Measurements from ENCODE around the gene MYO16. TPM values are rescaled to one million over a fixed set of nuclear protein-coding genes. Genes with fewer than 3 reads are reported as not detected.

MYO16 gene
- total RNA-seq, 1 donor from 2014 or later = 0.49 TPM

DNA sequence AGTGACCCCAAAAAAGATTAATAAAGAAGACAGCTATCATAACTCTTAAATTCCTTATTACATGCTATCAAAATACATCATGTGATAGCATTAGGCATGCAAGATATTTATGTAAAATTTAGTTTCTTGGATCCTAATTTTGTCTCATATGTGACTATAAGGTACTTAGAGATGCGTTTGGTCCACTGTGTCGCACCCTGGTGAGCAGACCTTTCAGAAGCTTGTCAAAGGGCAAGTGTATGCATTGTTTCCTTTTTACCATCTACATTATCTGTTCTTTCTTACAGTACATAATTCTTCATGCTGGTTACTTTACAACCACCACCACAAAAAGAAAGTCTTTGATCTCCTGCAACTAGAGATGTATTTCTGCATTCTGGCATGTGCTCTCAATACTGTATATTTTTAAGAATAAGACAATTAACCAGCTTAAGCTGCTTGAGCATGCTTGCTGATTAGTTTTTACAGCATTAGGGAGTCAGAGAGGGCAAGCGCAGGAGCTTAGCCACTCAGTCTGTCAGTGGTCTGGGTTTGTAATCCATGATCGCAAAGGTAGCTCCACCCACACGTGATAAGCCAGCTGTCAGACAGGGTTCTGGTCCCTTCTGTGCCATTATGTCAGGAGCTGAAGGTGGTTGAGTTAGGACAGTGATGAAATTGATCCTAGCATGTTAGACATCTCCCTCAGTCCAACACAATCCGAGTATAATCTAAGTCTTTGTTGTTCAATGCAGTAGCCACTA lies 500.9 kb downstream of the MYO16 start:
- no peak for TF ChIP-seq POLR2AphosphoS5 (IDR thresholded peaks at IDR 0.05; ENCODE audit: insufficient read depth in 1 of 2, low read depth in 1 of 2)
- no peak for TF ChIP-seq POLR2A (IDR thresholded peaks at IDR 0.05)
- TF ChIP-seq, protein P1, sequence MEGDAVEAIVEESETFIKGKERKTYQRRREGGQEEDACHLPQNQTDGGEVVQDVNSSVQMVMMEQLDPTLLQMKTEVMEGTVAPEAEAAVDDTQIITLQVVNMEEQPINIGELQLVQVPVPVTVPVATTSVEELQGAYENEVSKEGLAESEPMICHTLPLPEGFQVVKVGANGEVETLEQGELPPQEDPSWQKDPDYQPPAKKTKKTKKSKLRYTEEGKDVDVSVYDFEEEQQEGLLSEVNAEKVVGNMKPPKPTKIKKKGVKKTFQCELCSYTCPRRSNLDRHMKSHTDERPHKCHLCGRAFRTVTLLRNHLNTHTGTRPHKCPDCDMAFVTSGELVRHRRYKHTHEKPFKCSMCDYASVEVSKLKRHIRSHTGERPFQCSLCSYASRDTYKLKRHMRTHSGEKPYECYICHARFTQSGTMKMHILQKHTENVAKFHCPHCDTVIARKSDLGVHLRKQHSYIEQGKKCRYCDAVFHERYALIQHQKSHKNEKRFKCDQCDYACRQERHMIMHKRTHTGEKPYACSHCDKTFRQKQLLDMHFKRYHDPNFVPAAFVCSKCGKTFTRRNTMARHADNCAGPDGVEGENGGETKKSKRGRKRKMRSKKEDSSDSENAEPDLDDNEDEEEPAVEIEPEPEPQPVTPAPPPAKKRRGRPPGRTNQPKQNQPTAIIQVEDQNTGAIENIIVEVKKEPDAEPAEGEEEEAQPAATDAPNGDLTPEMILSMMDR (IDR thresholded peaks at IDR 0.05) = no peak
- H3K4me3 ChIP-seq = no peak overlapping the region
- intact Hi-C loops (cut with DNase I) = no loop called here
- H3K9me3 ChIP-seq = no peaks in the 10 kb centered on the region
- no peaks in the 10 kb centered on the region for H3K4me1 ChIP-seq
- H3K27me3 ChIP-seq = no peaks in the 10 kb centered on the region
- DNase-seq (ENCODE audit: extremely low spot score in 2 of 2) = no peak
- no peak overlapping the region for H3K27ac ChIP-seq
- no peaks in the 10 kb centered on the region for H3K36me3 ChIP-seq

DNA sequence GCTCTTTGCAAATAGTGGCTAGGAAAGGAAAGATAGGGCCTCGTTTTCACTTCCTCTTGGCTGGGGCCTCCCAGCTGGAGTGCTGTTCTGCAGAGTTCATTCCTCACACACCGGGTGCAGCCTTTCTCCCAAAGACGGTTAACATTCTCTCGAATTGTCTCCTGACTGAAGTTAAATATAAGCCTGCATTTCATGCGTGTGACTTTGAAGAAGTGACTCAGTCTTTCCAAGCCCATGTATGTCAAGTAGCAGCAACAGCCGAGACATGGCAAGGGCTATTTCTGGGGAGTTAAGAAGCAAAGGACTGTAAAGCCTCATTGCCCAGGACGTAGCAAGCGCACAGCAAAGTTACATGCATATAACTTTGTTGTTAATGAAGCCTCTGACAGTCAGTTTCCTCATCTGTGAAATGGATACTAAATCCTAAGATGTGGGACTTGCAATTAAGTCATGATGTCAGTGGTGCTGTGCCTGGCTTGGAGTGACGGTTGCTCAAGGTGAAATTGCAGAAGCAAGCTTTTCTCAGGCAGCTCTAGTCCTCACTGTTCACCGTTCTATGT lies 502.4 kb downstream of the MYO16 start:
- DNase-seq (ENCODE audit: extremely low spot score in 2 of 2) = no peak
- no peaks in the 10 kb centered on the region for H3K27me3 ChIP-seq
- intact Hi-C loops (cut with DNase I) = no loop called here
- no peak overlapping the region for H3K27ac ChIP-seq
- no peaks in the 10 kb centered on the region for H3K36me3 ChIP-seq
- no peaks in the 10 kb centered on the region for H3K9me3 ChIP-seq
- H3K4me3 ChIP-seq = no peak overlapping the region
- TF ChIP-seq, protein P1 (IDR thresholded peaks at IDR 0.05) = no peak
- no peaks in the 10 kb centered on the region for H3K4me1 ChIP-seq

DNA sequence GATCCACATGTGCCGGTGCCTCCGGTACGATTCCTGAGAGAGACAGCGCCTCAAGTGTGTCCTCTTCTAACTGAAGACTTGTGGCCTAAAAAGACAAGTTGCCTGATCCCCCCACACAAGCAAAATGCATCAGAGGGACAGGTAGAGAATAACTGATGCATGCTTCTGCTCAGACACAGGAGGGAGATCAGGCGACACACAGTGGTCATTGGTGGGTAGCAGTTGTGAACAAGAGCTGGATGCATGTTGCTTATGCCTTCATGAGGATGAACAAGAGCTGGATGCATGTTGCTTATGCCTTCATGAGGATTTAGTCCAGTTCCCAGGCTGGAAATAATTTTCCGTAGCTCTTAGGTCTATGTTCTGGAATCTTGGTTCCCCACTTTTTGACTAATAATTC lies 505.6 kb downstream of the MYO16 start:
- Histone ChIP-seq H3K27me3 (no peaks in the 10 kb centered on the region), H3K27ac (no peak overlapping the region), H3K4me3 (no peak overlapping the region), H3K36me3 (no peaks in the 10 kb centered on the region), H3K4me1 (no peaks in the 10 kb centered on the region), H3K9me3 (no peaks in the 10 kb centered on the region)
- TF ChIP-seq, protein P1 (IDR thresholded peaks at IDR 0.05) = no peak
- no peak for TF ChIP-seq POLR2AphosphoS5 (IDR thresholded peaks at IDR 0.05; ENCODE audit: insufficient read depth in 1 of 2, low read depth in 1 of 2)
- no peak for TF ChIP-seq POLR2A (IDR thresholded peaks at IDR 0.05)
- intact Hi-C loops (cut with DNase I) = no loop called here
- no peak for DNase-seq (ENCODE audit: extremely low spot score in 2 of 2)

DNA sequence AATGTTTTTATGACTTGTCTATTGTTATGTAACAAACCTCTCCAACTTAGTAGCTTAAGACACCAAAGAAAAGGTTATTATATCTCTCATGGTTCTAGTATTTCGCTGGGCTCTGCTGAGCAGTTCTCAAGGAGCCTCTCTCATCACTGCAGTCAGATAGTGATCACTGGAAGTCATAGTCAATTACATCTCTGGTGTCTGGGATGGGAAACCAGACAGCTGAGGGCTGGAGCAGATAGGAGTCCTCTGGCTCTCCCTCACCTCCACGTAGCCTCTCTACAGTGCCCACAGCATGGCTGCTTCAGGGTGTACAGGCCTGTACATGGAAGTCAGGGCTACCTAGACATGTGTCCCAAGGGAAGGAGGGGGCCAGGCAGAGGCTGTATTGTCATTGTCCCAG lies 507.5 kb downstream of the MYO16 start:
- Histone ChIP-seq H3K36me3 (no peaks in the 10 kb centered on the region), H3K27me3 (no peaks in the 10 kb centered on the region), H3K9me3 (no peaks in the 10 kb centered on the region), H3K4me3 (no peak overlapping the region), H3K4me1 (no peaks in the 10 kb centered on the region), H3K27ac (no peak overlapping the region)
- no peak for DNase-seq (ENCODE audit: extremely low spot score in 2 of 2)
- intact Hi-C loops (cut with DNase I) = no loop called here
- TF ChIP-seq POLR2AphosphoS5 (IDR thresholded peaks at IDR 0.05; ENCODE audit: insufficient read depth in 1 of 2, low read depth in 1 of 2) = no peak
- TF ChIP-seq, protein P1 (IDR thresholded peaks at IDR 0.05) = no peak
- no peak for TF ChIP-seq POLR2A (IDR thresholded peaks at IDR 0.05)

DNA sequence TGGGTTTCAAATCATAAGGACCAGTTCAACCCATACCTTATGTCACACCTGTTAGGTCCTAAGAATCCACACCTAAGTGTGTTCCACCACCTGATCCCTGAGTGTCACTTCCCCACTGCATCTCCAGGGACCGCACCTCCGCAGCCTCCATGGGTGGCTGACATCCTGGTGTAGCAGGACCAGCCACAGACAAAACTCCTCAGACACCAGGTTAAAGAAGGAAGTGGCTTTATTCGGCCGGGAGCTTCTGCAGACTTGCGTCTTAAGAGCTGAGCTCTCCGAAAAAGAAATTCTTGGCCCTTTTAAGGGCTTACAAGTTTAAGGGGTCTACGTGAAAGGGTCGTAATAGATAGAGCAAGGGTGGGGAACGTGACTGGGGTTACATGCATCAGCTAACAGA lies 509.9 kb downstream of the MYO16 start:
- Histone ChIP-seq H3K9me3 (no peaks in the 10 kb centered on the region), H3K27ac (no peak overlapping the region), H3K27me3 (no peaks in the 10 kb centered on the region), H3K36me3 (no peaks in the 10 kb centered on the region), H3K4me3 (no peak overlapping the region), H3K4me1 (no peaks in the 10 kb centered on the region)
- intact Hi-C loops (cut with DNase I) = no loop called here
- TF ChIP-seq POLR2A (IDR thresholded peaks at IDR 0.05) (no peak), POLR2AphosphoS5 (IDR thresholded peaks at IDR 0.05; ENCODE audit: insufficient read depth in 1 of 2, low read depth in 1 of 2) (no peak)
- TF ChIP-seq, protein P1 (IDR thresholded peaks at IDR 0.05) = no peak
- no peak for DNase-seq (ENCODE audit: extremely low spot score in 2 of 2)
